Measurements from ENCODE around the gene RNH1. TPM values are rescaled to one million over a fixed set of nuclear protein-coding genes. Genes with fewer than 3 reads are reported as not detected.

The RNH1 gene
- total RNA-seq, 1 experiment from 2014 or later: 345 TPM

DNA sequence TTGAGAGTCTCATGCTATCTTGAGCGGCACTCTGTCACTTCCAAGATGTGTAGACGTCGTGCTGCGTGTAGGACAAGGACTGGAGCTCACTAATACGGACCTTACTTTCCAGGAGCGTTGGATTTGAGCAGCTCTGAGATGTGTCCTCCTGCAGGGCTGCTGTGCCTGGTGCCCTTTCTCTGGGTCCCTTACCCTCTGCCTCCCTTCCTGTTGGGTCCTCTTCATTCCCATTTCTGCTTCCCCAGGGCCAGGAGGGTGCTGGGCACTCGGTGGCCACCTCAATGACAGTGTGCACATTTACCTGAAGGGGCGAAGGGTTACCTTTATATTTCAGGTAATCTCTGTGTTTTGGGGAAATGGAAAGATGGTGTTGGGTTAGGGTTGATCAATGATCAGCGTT, 53.0 kb downstream of the RNH1 start:
- BruUV-seq (replicated peaks): no TSS peak
- Histone ChIP-seq H3K4me1 (ENCODE audit: control insufficient read depth, insufficient read depth, low read length) (peaks cover 16% of the 10 kb centered on the region), H3K36me3 (ENCODE audit: control insufficient read depth, insufficient read depth, low read length) (peaks cover 5% of the 10 kb centered on the region; the same call in 1 of the 2 replicates), H3K27me3 (ENCODE audit: control insufficient read depth, insufficient read depth, low read length) (no peaks in the 10 kb centered on the region), H3K9me3 (ENCODE audit: control insufficient read depth, insufficient read depth, low read depth, low read length) (no peaks in the 10 kb centered on the region), H3K4me3 (ENCODE audit: low read depth in 2 of 2, low read length in 2 of 2) (no peak overlapping the region), H3K27ac (ENCODE audit: low read length) (no peak overlapping the region)
- CTCF ChIA-PET: interaction anchor here (1.8 kb wide), 1 partner anchor 19 kb away, joined by 5 read pairs; no protein-coding TSS in a partner anchor
- ATAC-seq (no peak), DNase-seq (ENCODE audit: low read depth, low spot score) (no peak)
- in situ Hi-C loops (cut with HindIII; ENCODE audit: low pct_unique_long_range_greater_than_20kb, low sequenced_read_pairs): no loop called here
- TF ChIP-seq TCF7L2 (IDR thresholded peaks at IDR 0.05; ENCODE audit: low read depth, low read length) (no peak), SIN3A (IDR thresholded peaks at IDR 0.05; ENCODE audit: borderline replicate concordance, insufficient read depth, low read depth, low read length) (no peak), POLR2AphosphoS5 (IDR thresholded peaks at IDR 0.05; ENCODE audit: low read depth, low read length) (no peak)
- TF ChIP-seq, protein P1, sequence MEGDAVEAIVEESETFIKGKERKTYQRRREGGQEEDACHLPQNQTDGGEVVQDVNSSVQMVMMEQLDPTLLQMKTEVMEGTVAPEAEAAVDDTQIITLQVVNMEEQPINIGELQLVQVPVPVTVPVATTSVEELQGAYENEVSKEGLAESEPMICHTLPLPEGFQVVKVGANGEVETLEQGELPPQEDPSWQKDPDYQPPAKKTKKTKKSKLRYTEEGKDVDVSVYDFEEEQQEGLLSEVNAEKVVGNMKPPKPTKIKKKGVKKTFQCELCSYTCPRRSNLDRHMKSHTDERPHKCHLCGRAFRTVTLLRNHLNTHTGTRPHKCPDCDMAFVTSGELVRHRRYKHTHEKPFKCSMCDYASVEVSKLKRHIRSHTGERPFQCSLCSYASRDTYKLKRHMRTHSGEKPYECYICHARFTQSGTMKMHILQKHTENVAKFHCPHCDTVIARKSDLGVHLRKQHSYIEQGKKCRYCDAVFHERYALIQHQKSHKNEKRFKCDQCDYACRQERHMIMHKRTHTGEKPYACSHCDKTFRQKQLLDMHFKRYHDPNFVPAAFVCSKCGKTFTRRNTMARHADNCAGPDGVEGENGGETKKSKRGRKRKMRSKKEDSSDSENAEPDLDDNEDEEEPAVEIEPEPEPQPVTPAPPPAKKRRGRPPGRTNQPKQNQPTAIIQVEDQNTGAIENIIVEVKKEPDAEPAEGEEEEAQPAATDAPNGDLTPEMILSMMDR (IDR thresholded peaks at IDR 0.05): no peak
- TF ChIP-seq, protein P2, sequence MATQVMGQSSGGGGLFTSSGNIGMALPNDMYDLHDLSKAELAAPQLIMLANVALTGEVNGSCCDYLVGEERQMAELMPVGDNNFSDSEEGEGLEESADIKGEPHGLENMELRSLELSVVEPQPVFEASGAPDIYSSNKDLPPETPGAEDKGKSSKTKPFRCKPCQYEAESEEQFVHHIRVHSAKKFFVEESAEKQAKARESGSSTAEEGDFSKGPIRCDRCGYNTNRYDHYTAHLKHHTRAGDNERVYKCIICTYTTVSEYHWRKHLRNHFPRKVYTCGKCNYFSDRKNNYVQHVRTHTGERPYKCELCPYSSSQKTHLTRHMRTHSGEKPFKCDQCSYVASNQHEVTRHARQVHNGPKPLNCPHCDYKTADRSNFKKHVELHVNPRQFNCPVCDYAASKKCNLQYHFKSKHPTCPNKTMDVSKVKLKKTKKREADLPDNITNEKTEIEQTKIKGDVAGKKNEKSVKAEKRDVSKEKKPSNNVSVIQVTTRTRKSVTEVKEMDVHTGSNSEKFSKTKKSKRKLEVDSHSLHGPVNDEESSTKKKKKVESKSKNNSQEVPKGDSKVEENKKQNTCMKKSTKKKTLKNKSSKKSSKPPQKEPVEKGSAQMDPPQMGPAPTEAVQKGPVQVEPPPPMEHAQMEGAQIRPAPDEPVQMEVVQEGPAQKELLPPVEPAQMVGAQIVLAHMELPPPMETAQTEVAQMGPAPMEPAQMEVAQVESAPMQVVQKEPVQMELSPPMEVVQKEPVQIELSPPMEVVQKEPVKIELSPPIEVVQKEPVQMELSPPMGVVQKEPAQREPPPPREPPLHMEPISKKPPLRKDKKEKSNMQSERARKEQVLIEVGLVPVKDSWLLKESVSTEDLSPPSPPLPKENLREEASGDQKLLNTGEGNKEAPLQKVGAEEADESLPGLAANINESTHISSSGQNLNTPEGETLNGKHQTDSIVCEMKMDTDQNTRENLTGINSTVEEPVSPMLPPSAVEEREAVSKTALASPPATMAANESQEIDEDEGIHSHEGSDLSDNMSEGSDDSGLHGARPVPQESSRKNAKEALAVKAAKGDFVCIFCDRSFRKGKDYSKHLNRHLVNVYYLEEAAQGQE (IDR thresholded peaks at IDR 0.05; ENCODE audit: insufficient read depth in 1 of 2, low read depth in 2 of 2, low read length in 1 of 2): no peak
- POLR2A ChIA-PET: no interaction called here
- intact Hi-C loops (cut with micrococcal nuclease; ENCODE audit: unreplicated experiment): loop anchor here (5.0 kb wide), 1 partner anchor 63 kb away; no protein-coding TSS in a partner anchor

DNA sequence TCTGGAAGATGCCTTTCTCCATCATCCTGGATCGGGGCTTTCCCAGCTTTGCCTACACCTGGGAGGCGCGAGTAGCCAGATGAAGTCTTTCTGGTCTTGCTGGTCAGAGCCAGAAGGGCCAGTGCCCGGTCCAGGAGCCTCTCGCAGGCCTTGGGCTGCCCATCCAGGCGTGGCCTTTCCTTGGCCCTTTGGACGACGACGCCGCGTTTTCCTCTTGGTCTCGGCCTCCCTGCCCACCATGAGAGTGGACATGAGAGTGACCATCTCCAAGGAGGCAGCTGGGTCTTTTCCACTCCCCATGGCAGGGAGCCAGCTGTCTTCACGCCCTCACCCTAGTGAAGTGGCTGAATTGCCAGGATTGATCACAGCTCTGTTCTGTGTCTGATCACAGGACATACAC, 53.5 kb downstream of the RNH1 start:
- intact Hi-C loops (cut with micrococcal nuclease; ENCODE audit: unreplicated experiment) (loop anchor here (5.0 kb wide), 1 partner anchor 64 kb away; no protein-coding TSS in a partner anchor), in situ Hi-C loops (cut with HindIII; ENCODE audit: low pct_unique_long_range_greater_than_20kb, low sequenced_read_pairs) (no loop called here)
- no peaks in the 10 kb centered on the region for H3K27me3 ChIP-seq (ENCODE audit: control insufficient read depth, insufficient read depth, low read length)
- ATAC-seq (no peak), DNase-seq (ENCODE audit: low read depth, low spot score) (no peak)
- peaks cover 5% of the 10 kb centered on the region; the same call in 1 of the 2 replicates for H3K36me3 ChIP-seq (ENCODE audit: control insufficient read depth, insufficient read depth, low read length)
- CTCF ChIA-PET: interaction anchor here (1.8 kb wide), 1 partner anchor 20 kb away, joined by 5 read pairs; no protein-coding TSS in a partner anchor
- peaks cover 20% of the 10 kb centered on the region for H3K4me1 ChIP-seq (ENCODE audit: control insufficient read depth, insufficient read depth, low read length)
- H3K9me3 ChIP-seq (ENCODE audit: control insufficient read depth, insufficient read depth, low read depth, low read length): no peaks in the 10 kb centered on the region
- no TSS peak for BruUV-seq (replicated peaks)
- TF ChIP-seq POLR2AphosphoS5 (IDR thresholded peaks at IDR 0.05; ENCODE audit: low read depth, low read length): no peak
- no peak for TF ChIP-seq SIN3A (IDR thresholded peaks at IDR 0.05; ENCODE audit: borderline replicate concordance, insufficient read depth, low read depth, low read length)
- TF ChIP-seq, protein P2 (IDR thresholded peaks at IDR 0.05; ENCODE audit: insufficient read depth in 1 of 2, low read depth in 2 of 2, low read length in 1 of 2): no peak
- TF ChIP-seq, protein P1 (IDR thresholded peaks at IDR 0.05): no peak
- TF ChIP-seq TCF7L2 (IDR thresholded peaks at IDR 0.05; ENCODE audit: low read depth, low read length): no peak
- no peak overlapping the region for H3K4me3 ChIP-seq (ENCODE audit: low read depth in 2 of 2, low read length in 2 of 2)
- POLR2A ChIA-PET: no interaction called here
- no peak overlapping the region for H3K27ac ChIP-seq (ENCODE audit: low read length)

All from Panc1 (cell line).